GM18526 (cell line): ENCODE results near the gene RPS24.

Experiments used
- POLR2A ChIP-seq: IDR thresholded peaks from 3 replicates; pipeline ENCODE4 v1.6.1; 2011; ENCODE audit not compliant: insufficient read length; ENCODE audit errors: extremely low read depth

RPS24 gene

GRCh38 chr10:78039743-78040142 is 6.1 kb downstream of the RPS24 start:
- no peak for TF ChIP-seq POLR2A

GRCh38 chr10:78041170-78042057 is 7.8 kb downstream of the RPS24 start:
- TF ChIP-seq POLR2A, result peak; percentile 30

GRCh38 chr10:78042058-78042751 is 8.5 kb downstream of the RPS24 start:
- TF ChIP-seq POLR2A, result no peak

GRCh38 chr10:78042752-78043104 is 9.1 kb downstream of the RPS24 start:
- peak; percentile 20 for TF ChIP-seq POLR2A

- no peak for TF ChIP-seq POLR2A
These were observed 10.5 kb downstream of the RPS24 start for GRCh38 chr10:78044179-78044578.

GRCh38 chr10:78044699-78045098 is 11.0 kb downstream of the RPS24 start:
- TF ChIP-seq POLR2A, result no peak

GRCh38 chr10:78045237-78045636 is 11.6 kb downstream of the RPS24 start:
- no peak for TF ChIP-seq POLR2A

GRCh38 chr10:78045856-78046255 is 12.2 kb downstream of the RPS24 start:
- no peak for TF ChIP-seq POLR2A

- no peak for TF ChIP-seq POLR2A
These were observed 13.1 kb downstream of the RPS24 start for GRCh38 chr10:78046711-78047269.

GRCh38 chr10:78047314-78047891 is 13.7 kb downstream of the RPS24 start:
- TF ChIP-seq POLR2A, result no peak

GRCh38 chr10:78049851-78050250 is 16.2 kb downstream of the RPS24 start:
- no peak for TF ChIP-seq POLR2A

GRCh38 chr10:78053211-78053868 is 19.7 kb downstream of the RPS24 start:
- no peak for TF ChIP-seq POLR2A

- TF ChIP-seq POLR2A, result no peak
These were observed 24.9 kb downstream of the RPS24 start for GRCh38 chr10:78058562-78058961.

GRCh38 chr10:78059906-78060702 is 26.4 kb downstream of the RPS24 start:
- TF ChIP-seq POLR2A, result no peak
